DMS79 treated with DMSO at 0.1 percent for 48 hours (cell line): ENCODE results near the gene LKAAEAR1.

Experiments
- DNase-seq: peaks from one replicate; lab custom pipeline; 2025; lab: John Stamatoyannopoulos, UW

LKAAEAR1 gene

DNA sequence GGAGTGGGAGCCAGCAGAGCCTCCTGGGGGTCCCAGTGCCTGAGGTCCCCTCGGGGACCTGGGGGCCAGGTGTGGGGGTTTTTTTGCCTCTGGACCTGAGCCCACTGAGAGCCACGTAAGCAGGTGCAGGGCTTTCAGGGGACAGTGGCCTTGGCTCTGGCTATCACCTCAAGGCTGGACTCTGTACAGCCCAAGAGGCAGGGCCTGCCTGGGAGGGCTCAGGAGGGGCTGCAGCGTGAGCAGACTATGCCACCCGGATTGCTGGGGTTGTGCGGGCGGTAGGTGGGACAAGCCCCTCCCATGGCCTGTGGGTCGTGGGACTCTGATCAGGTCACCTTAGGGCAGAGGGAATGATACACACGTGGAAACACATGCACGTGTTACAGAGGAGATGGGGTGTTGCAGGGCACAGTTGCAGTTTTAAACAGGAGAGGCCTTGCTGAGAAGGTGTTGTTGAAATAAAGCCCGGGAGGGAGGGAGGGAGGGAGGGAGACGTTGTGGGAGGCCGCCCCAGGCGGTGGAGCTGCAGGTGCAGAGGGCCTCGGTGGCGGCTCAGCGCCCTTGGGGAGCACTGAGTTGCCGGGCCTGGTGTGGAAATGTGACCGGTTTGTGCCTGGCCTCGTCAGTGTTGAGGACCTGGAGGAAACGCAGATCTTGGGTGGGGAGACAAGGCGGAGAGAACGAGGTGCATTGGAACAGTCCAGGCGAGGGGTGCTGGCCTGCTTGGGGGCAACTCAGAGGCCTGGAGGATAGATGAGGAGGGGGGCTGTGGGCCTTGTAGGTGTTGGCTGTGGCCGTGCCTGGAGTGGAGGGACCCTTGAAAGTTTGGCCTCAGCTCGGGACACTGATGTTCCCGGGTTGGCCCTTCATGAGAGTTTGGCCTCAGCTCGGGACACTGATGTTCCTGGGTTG, 18.9 kb downstream of the LKAAEAR1 start:
- no peak for DNase-seq

GRCh38 chr20:64064145-64064698, 20.0 kb downstream of the LKAAEAR1 start:
- no peak for DNase-seq

DNA sequence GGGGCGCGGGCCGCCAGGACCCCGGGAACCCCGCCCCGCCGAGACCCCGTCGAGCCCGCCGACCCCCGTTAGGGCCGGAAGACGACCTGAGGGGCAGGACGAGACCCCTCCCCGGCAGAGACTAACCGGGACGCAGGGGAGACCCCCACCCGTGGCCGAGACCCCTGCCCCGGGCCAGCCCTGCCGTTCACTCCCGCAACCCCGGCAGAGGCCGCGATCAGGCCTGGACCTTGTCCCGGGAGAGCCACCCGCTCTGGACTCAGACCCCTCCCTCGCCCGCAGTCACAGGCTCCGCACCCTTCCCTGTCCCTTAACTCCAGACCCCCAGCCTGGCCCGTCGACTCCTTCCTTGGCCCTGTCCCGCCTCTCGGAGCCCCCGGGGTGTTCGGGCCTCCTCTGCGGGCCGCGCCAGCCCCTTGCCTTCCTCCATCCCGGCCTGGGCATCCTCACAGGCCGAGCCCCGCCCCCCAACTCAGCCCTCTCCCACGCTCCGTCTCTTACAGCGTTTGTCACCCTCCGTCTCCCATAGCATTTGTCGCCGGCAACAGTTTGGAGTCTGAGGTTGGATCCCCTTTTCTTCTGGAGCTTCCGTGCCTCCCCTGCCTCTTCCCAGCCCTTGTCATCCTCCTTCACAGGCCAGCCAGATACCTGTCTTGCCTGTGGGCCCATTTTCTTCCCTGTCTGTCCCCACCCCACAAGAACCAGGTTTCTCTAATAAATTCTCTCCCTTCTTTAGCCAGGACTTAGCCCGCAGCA, 20.6 kb downstream of the LKAAEAR1 start:
- DNase-seq = peak; percentile 17

DNA sequence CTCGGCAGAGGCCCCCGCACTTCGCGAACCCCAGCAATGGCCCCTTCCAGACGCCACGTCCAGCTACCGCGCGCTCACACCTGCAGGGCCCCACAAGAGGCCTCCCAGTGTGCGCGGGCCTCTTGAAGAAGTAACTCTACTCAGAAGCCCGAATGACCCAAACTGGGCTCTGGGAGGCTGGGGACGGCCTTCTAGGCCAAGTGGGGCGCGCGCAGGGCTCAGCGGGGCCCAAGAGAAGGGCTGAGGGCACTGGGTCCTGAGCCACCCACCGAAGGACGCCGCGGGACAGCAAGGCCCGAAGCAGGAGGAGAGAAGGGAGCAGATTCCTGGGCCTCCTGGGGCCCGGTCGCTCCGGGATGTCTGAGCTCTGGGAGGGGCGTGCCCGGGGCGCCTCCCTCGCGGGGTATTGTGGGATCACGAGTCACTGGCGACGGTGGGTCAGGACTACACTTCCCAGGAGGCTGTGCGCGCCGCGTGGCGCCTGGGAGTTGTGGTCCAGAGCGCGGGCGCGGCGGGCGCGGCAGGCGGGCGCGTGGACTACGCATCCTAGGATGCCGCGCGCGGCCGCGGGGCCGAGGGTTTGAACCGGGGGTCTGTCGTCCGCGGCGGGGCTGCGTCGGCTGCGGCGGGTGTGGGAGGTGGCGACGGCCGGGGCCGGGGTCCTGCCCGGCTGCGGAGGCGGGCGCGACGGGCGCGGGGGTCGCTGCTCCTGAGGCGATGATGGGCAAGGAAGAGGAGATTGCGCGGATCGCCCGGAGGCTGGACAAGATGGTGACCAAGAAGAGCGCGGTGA, 21.4 kb downstream of the LKAAEAR1 start, which contains the start of gene TCEA2:
Gene TCEA2, plus strand, starts transcription at position 603 of the 793 bp plus-strand sequence. Its CDS starts 115 bp downstream, at position 718.
- peak; percentile 92 for DNase-seq

DNA sequence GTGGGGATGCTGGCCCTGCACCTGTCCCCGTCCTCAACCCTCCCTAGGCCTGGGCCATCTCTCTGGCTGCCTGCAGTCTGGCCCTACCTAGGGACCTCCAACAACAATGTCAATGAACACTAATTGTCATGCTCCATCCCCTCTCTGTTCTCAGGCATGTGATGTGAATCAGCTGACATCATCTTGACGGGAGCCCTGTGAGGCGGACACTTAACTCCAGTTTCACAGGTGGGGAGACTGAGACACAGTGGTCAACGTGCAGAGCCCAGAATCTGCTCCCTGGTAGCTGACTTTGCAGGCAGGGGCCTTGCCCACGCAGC, 22.0 kb downstream of the LKAAEAR1 start:
- DNase-seq = peak; percentile 5

DNA sequence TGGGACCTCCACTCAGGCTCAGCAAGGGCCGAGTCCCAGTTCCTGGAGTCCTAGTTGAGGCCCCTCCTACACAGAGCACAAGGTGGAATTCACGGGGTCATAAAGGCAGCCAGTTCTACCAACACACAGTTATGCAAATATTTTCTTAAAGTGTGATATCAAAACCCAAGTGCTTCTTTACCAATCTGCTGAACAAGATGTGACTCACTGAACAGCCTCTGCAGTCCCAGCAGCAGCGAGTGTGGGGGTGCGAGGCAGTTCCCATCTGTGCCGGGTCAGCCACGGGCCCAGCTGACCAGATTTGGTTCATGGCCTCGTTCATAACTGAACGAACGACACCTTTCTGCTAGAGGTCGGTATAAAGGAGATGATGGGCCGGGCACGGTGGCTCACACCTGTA, 25.7 kb downstream of the LKAAEAR1 start:
- DNase-seq = no peak

DNA sequence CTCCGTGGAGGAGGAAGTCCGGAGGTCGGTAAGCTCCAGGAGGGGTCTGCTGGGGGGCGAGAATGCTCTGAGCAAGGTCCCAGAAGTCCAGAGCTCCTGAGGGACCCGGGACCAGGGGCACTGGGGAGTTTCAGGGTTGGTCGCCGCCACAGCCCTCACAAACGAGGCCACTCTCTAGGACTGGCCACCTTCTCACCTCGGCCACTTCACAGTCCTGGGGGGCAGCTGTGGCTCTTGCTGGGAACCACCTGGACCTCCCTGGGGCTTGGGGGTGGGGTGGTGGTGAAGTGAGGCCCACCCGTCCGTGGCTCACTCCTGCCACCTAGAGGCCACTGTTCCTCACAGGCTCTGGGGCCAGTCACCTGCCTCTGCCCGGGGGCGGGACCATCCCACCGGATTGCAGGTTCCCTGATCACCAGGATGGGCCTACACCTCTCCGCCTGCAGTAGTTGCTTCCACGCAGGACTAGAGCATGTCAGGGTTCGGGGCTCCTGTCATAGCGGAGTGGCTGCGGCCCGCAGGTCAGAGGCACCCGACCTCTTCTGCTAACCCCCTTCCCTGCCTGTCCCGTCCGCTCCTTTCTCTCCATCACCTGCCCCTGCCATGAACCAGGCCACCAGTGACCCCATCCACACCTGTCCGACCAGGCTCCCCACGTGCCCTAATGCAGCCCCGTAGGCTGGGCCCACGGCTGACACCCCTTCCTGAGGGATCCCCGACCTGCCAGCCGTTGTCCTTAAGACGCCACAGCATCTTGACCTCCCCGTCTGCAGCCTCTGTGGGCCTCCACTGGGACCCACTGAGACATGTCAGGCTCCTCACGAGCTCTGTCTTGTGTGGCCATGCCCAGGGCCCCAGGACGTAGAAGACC, 26.3 kb downstream of the LKAAEAR1 start:
- peak; percentile 57 for DNase-seq

DNA sequence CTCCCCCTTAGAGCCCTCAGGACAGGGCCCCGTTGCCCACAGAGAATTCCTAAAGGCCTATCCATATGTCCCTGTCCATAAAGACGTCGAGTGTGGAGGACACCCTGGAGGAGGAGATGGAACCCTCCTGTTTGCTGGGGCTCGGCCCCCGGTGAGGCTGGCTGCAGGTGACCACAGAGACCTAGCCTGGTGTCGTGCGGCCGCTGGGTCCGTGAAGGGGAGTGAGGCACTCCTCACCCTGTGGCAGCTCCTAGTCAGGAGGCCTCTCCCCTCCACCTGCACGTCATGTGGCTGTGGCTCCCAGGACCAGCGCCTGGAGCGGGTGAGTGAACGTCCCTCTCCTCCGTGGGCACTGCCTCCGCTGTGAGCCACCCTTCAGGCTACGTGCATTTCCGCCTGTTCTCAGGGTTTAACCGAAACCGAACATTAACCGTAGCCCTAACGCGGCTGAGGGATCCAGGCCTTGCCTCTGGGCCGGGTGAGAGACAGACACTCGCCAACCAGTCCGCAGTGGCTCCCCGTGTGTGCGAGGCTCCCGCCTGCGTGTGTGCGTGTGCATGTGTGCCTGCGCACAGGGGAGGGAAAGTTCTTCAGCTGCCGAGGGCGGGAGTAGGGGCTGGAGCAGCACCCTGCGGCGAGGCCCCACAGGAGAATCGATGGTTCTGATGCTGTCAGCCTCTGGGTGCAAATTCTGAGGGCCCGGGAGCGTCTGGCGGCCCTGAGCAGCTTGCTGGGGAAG, 27.1 kb downstream of the LKAAEAR1 start:
- no peak for DNase-seq

DNA sequence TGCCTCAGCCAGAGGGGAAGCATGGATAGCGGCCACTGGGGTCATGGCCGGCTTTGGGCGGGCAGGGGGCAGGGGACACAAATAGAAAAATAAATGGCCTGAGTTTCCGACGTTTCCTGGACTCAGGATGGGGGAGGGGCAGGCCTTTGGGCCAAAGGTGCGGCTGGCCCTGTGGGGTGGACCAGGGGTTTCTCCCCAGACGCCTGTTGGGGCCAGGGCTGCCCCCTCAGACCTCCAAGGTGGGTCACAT, 27.6 kb downstream of the LKAAEAR1 start:
- DNase-seq = no peak

DNA sequence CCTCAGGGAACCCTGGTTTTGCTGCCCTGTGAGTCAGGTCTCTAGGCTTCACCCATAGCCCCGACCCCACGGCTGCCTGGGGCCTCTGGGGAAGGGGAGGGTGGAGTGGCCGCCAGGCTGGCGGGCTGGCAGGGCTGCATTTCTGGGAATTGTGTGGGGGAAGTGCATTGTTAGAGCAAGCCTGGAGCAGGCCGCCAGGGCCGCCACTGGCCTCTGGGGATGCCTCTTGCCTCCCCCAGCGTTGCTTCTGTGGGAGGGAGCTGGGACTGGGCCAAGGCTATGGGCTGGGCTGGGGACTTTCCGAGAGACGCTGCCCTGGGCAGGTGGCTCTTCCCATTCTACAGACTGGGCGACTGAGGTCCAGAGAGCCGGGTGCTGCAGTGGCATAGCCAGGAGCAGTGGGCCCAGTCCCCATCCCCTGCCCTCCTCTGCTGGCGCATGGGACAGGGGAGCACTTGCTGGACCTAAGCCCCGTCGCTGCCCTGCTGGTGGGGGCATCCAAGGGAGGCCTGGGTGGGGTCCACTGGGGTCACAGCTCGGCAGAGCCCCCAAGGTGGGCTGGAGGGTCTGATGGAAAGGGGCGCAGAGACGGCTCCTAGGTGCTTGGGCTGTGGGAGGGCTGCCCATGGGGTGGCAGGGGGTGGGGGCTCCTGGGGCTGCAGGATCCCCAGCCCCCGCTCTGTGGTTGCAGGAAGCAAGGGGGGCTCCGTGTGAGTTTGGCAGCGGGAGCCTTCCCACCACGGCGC, 28.1 kb downstream of the LKAAEAR1 start:
- no peak for DNase-seq

DNA sequence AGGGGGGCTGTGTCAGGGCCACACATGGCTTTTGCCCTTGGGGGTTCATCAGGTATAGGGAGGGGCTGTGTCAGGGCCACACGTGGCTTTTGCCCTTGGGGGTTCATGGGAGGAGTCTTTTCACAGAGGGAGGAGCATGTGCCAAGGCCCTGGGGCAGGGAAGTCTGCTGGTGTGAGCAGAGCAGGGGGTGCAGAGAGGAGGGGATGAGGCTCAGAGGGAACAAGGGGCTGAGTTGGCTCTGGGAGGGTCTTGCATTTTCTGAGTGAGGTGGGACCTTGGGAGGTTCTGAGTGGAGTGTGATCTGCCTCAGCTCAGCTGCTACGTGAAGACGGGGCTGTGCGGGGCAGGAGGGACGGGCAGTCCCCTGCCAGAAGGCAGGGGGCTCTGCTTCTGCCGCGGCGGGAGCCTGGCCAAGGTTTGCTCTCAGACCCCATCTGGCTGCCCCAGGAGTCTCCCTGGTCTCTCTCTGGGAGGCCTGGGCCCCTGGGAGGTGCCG, 28.8 kb downstream of the LKAAEAR1 start:
- no peak for DNase-seq

- no peak for DNase-seq
These were observed 30.1 kb downstream of the LKAAEAR1 start for GRCh38 chr20:64053841-64054661.

DNA sequence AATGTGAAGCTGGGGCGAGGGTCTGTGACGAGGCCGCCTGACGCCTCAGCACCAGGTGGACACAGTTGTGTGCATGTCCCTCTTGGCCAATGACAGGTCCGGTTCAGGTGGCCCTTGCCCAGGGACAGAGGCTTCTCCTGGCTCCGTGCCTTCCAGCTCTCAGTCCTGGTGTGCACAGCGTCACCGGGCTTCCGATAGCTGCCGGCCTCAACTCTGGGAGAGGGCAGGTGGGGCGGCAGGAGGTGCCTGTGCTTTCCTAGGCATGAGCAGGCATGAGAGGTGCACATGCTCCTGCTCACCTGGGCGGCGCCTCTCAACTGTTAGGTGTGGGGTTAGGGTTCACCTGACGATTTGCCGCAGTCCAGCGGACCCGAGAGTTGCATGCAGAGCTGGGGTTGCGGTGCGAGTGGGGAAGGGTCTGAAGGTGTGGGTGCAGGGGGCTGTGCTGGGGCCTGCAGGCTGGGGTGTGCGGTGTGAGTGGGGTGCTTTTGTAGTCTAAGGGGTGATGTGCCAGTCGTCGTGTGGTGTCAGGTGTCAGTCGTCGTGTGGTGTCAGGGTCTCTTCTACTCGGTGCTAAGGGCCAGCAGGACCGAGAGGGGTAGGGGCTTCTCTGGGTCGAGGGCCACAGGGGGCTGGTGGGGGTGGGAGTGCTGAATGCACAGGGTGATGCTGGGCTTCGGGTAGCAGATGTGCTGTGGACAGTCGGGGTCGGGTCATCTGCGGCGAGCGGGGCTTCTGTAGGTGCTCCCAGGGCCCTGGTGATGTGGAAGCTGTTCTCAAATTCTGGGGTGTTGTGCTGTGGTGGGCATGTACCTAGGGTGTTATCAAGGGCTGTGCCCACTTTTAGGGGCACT, 31.0 kb downstream of the LKAAEAR1 start:
- DNase-seq = no peak

- no peak for DNase-seq
These were observed 31.9 kb downstream of the LKAAEAR1 start for GRCh38 chr20:64052326-64052722.

DNA sequence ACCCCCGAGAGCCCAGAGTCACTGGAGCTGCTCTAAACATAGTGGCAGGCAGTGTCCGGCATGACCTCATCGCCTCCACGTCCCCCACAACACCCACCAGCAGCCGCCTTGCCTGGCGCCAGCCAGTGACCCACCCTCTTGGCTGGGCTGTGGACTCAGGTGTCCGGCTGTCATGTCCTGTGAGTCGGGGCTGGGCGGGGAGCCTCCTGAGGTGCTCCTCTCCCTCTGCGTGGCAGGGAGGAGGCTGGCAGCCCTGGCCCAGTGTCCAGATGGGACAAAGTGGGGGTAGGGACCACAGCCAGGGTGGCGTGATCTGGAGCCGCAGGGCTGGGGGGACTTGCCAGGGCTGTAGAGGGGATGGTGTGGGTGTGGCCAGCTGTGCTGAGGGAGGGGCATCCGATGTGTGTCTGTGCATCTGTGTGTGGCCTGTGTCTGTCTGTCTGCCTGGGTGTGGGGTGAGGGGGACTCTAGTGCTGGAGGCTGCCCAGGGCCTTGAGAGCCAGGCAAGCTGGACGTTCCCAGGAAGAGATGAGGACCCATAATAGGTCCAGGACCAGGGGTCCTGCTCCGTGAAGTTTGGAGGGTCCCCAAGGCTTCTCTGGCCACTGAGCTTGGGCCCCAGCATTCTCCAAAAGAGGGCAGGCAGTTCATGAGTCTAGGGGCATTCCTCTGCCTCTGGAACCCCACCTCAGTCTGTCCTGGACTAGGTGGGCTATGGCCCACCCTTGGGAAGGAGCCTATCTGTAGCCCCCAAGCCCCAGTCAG, 32.5 kb downstream of the LKAAEAR1 start:
- DNase-seq = no peak

GRCh38 chr20:64051033-64051452, 33.2 kb downstream of the LKAAEAR1 start:
- no peak for DNase-seq
